TTC549 (cell line): ENCODE measurements around the gene MAP10.
"Not testable (repeated sequence)": the region's sequence is repeated elsewhere in the genome, so short reads cannot be mapped to it uniquely, and the experiment has no call there.

ENCODE experiments used
- FAIRE-seq: peaks from 2 replicates; lab custom pipeline; 2012; peaks lifted over from hg19 to GRCh38; lab: Jason Lieb, UNC

Gene MAP10, protein sequence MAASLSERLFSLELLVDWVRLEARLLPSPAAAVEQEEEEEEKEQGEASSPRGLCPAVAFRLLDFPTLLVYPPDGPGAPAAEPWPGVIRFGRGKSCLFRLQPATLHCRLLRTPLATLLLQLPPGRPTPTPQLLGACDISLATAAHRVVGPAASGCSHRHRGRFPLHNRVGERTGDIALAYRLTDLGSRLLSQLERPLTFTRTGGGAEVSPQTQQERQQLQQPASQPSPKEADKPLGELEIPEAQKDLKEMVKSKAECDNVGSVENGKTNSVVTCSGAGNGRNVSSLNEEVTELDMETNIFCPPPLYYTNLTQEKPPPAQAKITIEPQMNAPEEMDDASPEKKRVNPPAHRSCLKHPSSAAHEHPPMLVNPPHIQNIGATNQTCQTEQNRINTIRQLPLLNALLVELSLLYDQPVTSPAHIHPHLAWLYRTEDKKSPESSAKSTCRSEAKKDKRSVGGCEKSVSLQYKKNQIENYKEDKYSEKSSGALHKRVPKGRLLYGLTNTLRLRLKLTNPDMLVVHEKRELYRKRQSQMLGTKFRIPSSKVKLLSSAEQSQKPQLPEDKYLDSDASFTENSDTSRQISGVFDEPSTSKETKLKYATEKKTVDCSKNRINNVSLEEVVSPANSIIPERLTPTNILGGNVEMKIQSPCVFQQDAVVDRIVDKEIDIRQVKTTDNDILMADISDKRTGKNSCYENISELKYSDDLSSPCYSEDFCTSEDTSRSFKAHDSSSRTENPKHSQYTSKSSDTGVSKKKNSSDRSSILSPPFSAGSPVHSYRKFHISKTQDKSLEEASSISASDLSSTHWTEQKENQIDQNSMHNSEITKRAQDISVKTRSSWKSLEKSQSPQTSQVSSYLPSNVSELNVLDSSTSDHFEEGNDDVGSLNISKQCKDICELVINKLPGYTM

DNA sequence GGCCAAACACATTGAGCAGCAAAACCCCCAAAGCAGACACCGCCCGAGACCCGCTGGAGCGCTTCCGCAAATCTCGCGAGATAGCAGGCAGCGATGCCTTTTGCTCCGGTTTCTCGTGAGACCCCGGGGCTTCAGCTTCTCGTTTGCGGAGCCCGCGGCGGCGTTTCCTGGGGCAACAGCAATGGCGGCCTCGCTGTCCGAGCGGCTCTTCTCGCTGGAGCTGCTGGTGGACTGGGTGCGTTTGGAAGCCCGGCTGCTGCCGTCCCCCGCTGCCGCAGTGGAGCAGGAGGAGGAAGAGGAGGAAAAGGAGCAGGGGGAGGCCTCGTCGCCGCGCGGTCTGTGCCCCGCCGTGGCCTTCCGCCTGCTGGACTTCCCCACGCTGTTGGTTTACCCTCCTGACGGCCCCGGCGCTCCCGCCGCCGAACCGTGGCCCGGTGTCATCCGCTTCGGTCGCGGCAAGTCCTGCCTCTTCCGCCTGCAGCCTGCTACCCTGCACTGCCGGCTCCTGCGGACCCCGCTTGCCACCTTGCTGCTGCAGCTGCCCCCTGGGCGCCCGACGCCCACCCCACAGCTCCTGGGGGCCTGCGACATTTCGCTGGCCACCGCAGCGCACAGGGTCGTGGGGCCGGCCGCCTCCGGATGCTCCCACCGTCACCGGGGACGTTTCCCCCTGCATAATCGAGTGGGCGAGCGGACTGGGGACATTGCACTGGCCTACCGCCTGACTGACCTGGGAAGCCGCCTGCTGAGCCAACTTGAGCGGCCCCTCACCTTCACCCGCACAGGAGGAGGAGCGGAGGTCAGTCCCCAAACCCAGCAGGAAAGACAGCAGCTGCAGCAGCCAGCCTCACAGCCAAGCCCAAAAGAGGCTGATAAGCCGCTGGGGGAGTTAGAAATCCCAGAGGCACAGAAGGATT lies at the start of gene MAP10:
TSS of gene MAP10 (plus strand) at position 148 of the 917 bp plus-strand sequence. CDS start at position 182, 34 bp downstream.
- no peak for FAIRE-seq

DNA sequence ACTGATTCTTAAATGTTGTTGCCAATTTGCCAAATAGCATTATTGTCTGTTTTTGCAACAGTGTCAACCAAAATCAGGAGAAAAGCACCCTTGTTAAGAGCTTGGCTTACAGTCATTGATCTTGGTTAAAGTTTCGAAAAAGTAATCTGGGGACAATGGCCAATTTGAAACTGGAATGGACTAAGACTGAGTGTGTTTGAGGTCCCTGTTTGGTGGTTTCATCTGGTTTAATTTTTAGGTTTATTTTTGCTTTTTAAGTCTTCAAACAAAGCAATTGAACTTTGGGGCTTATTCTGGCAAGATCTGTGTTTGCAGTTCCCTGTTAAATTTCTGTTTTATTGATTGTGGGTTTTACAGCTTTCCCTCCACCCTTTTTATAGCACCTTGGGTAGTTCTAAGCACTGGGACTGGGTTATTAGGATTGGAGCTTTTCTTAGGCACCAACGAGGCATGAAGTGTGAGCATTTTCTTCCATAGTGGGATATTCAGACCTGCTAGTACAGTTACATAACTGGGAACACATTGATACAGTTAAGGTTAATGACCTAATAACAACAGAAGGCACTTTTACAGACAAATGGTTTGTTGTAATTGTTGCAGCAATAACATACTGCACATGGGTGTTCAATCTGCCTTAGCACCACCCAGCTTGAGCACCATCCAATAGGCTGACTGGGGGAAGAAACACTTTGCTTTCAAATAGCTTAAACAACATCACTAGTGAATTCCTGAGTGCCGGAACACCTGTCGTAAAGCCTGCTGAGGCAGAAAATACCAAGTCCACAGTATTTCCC lies 40.6 kb upstream of the MAP10 start:
- FAIRE-seq: no peak

DNA sequence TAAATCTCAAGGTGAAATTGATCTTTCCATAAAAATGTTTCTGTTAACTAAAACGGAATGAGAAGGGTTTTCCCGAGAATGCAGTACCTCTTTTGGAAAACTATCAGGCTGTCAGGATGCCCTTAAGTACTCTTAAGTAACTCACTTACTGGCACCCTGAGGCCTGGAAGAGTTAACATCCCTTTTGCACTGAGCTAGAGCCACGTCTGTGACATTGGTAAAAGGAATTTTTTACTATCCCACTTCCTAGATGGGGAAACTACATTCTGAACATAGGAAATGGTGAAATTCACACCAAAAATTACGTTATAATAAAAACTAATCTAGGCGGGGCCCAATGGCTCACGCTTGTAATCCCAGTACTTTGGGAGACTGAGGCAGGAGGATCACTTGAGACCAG lies 39.7 kb upstream of the MAP10 start:
- no peak for FAIRE-seq

DNA sequence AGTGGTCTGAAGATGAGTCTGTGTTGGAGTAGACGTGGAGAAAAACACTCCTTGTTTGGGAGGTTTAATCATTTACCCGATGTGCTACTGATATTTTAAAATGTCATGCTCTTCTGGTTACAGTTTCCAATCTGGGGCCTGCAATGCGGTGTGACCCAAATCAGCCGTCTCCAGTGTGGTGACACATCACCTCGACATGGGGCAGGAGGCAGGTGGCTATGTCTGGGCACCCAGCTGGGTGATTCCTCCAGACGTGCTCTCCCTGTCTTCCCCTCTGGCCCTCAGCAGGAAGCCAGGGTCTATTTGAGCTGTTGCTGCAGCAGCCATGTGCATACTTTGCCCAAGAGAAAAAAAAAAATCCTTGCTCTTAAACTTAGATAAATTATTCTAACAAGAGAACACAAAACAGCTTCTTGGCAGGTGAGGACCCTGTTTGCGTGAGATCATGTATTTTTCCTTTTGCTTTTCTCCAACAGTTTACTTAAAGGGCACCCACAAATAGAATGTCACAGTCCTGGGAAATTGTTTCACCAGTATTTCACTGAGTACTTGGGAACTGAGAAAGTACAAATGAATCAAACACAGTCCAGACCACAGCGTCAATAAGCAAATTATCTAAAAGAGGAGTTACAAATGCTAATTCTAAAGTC lies 38.9 kb upstream of the MAP10 start:
- no peak for FAIRE-seq

DNA sequence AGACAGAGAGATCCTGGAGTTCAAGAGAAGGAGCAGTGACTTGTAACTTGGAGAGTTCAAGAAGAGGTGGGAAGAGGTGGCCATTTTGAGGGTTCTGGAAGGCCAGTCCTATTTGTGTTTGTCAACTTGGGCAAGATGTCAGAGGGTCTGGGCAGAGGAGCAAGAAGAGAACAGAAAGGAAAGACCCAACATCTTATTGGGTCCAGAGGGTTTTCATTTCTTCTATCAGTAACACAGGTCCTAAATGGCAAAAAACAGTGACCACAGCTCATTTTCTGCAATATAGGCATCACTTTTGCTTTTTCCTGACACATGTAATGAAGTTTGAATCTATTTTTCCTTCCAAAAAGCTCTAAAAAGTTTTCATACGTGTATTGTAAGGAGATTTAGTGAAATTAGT lies 38.3 kb upstream of the MAP10 start:
- FAIRE-seq: no peak

DNA sequence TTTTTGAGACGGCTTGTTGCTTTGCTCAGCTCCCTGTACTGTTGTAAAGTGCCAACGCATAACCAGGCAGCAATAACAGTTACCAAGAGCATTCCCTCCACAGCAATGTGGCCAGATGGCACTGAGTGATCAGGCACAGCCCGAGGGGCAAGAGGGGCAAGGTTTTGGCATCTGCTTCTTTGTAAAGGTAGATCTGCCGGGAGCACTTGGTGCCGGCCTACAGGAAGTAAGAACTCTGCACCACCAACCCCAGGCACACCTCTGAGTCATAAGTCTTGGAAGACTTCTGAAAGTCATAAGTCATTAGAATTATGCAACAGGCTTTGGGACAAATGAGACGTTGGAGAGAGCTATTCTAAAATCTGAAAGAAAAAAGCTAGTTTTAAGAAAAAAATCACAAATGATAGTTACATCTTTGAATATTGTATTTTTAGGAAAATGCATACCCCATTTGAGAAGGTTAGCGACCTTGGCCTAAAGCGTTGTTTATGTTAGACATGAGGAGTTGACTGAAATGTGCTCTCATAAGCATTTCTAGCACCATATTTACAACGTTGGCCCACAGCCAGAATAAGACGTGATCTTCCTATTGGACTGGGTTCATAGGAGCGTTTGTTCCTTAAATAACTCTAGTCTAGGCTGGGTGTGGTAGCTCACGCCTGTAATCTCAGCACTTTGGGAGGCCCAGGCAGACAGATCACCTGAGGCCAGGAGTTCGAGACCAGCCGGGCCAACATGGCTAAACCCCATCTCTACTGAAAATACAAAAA lies 37.7 kb upstream of the MAP10 start:
- FAIRE-seq: no peak

DNA sequence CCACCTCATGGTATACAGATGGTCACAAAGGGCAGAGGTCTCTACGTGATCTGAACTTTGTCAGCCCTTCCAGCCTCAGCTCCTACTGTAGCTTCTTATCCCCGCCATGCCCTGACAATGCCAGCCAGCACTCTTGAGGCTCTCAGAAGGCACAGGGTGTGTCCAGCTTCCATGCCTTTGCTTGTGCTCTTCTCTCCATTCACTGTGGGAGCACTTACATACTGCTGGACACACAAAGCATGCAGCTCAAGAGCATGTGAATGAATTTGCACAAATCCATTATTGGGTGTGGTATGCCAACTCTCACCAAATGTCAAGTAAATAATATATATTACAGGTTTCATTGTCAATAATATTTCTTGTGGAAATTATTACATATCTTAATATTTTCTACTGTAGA lies 36.4 kb upstream of the MAP10 start:
- no peak for FAIRE-seq

DNA sequence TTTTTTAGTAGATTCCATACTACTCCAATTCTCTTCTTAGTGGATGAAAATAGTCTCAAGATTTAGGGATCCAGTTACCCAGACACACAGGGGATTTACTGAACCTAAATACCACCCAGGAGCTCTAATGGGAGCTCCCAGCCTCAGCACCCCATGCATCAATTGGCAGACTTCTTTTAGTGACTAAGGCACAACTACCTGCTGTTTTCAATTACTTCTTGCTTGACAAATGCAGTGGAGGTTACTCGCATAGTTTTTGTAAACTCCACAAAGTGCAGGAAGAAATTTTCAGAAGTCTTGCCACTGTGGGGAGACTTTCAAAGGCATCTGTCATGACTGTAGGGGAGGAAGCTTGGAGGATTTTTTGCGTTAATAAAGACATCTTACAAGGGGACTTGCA lies 35.5 kb upstream of the MAP10 start:
- FAIRE-seq: no peak

DNA sequence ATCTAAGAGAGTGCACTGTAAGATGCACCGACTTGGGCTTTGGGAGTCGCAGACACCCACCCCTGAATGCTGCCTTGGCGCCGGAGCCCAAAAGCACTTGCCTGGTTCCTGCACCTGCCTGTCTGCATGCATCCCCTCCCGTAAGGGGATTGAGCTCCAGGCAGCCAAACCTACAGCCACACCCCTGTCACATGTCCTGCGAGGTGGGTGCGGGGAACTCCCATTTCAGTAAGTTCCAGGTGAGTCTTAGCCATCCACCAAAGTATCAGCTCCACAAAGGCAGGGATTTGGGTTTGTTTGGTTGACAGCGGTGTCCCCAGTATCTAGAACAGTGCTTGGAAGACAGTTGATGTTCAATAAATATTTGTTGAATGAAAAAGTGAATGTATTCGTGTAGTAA lies 31.5 kb upstream of the MAP10 start:
- FAIRE-seq: no peak

DNA sequence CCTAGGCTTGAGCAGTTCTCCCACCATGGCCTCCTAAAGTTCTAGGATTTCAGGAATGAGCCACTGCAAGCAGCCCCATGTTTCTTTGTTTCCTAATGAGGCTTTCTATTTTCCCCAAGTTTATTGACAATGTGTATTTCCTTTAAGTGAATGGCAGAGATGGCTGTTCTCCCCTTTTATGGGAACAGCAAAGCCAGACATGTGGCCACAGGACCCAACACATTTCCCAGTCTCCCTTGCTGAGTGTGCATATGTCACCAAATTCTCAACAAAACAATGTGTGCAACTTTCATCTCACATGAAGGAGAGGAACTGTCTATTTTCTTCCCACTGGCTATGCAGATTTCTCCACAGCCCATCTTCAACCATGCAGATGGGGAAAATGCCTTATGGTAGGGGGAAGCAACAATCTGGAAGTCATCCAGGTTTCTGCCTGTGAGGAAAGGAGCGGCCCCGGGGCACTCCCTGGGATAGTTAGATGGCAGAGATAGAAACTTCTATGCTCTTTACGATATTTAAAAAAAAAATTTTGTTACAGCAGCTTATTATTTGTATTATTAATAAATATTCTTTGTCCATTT lies 28.6 kb upstream of the MAP10 start:
- no peak for FAIRE-seq

DNA sequence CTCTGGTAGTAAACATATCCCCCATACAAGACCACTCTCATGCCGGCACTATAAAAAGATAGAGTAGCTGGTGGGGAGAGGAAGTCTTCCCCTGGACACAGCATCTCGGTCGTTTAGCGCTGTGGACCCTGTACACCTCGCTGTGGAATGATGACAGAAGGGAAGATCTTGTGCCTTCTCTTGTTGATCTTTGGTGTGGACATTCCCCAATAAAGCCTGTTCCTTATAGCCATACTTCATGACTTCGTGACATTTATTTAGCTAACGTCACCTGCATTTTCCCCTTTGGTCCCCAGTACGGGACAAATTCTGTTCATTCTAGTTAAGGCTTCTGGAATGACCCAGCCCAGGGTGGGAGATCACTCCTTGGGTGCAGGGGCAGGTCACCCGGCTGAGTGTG lies 24.9 kb upstream of the MAP10 start:
- FAIRE-seq: no peak

DNA sequence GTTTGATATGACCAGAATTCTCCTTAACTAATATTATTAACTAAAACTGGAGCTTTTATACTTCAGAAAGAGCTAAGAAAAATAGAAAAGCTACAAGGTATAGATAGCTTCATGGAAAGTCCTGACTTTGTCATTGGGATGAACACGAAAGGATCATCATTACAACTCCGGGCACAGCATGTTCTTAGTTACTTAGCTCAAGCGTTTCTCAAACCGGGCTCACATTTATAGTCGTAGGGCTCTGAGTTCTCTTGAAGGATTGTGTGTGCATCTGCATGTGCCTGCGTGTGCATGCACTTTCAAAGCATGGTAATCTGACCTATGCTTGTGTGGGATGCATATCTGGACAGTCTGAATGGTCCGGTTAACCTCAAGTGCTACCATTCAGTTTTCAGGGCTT lies 20.4 kb upstream of the MAP10 start:
- FAIRE-seq: no peak

DNA sequence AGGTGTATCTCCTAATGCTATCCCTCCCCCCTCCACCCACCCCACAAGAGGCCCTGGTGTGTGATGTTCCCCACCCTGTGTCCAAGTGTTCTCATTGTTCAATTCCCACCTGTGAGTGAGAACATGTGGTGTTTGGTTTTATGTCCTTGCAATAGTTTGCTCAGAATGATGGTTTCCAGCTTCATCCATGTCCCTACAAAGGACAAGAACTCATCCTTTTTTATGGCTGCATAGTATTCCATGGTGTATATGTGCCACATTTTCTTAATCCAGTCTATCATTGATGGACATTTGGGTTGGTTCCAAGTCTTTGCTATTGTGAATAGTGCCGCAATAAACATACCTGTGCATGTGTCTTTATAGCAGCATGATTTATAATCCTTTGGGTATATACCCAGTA lies 19.6 kb upstream of the MAP10 start:
- FAIRE-seq: not testable (repeated sequence)

DNA sequence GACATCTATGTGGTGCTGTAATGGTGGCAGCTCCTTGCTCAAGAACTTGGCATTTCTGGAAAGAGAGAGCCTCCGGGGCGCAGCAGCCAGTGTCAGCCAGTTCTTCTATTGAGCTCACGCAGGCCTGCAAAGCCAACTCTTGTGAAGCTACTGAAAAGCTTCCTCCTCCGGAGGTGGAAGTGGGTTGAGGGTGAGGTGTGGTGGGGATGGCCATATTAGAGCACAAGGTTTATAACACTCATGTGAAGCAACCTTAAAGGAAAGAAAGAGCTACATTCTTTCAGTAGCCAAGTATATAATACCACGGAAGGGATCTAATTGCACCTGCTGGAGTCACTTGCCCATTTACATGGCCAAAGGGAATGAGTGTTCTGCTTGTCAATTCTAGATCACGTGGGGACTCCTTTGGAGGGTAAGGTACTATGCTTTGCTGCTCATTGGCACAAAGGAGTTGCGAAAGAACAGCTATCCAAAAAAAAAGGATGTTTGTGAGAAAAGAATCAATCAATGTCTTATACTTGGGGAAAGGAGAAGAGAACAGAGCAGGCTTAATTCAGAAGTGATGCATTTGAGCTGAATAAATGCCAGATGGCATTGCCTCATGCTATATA lies 18.3 kb upstream of the MAP10 start:
- FAIRE-seq: no peak

DNA sequence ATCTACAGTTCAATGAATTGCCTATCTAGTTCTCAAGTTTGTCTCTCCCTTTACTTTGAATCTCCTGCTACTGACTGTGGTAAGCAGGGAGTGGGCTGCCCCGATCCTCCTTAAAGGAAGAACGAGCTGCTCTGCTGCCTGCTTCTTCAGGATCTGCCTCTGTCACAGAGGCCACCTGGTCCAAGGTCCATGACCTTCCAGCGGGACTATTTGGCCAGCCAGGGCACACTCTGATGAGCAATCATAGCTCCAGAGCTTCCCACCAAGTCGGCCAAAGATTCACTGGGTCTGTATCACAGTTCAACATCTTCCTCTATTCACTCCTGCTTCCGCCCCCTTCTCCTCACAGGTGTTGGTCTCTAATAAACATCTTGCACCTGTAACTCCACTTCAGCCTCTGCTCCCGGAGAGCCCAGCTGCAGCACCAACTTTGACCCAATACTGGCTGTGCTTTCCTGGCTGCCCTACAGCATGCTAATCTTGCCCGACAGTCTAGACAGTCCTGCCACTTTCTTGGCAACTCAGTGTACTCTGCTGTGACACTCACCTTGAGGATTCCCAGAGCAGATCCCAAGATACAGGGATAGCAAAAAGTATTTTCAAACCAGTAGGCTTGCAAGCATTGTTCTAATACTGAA lies 16.9 kb upstream of the MAP10 start:
- FAIRE-seq: no peak

DNA sequence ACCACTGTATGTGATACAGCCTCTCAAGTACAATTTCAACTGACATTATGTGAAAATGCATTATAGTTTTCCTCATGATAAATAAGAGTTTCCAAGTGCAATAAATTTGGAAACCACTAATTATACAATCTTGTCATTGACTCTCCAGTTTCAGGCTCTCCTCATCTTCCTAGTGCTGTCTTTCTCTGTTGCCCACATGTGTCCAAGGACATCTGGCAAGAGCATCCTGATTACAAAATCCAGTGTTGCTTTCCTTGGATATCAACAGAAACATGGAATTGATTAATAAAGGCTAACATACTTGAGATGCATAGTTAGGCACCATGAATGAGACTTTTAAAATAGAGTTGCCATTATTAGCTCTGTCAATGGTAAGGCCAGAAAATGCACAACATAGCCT lies 15.6 kb upstream of the MAP10 start:
- no peak for FAIRE-seq

DNA sequence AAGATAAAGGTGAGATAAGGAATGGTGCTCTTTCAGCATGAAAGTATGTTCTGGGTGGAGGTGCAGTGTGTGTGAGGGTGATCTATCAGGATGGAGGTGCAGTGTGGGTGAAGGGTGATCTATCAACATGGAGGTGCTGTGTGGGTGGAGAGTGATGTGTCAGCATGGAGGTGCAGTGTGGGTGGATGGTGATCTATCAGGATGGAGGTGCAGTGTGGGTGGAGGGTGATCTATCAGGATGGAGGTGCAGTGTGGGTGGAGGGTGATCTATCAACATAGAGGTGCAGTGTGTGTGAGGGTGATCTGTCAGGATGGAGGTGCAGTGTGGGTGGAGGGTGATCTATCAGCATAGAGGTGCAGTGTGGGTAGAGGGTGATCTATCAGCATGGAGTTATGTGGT lies 12.3 kb upstream of the MAP10 start:
- FAIRE-seq: no peak

DNA sequence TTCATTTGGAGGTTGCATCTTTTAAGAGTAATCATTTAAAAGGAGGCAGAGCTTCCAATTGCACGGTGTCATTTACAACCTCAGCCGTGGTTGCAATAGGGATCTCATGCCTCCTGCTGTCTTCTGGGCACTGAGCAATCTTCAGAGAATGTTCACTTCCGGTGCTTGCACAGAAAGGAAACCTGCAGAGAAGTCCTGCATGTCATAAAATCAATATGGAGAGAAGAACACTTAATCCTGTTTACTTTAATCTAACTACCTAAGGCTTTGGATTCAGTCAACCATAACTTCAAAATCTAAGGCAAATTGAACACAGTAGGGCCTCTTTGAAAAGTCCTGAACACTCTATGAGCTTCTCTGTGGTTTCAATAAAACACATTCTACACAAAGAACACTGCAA lies 11.3 kb upstream of the MAP10 start:
- FAIRE-seq: no peak

DNA sequence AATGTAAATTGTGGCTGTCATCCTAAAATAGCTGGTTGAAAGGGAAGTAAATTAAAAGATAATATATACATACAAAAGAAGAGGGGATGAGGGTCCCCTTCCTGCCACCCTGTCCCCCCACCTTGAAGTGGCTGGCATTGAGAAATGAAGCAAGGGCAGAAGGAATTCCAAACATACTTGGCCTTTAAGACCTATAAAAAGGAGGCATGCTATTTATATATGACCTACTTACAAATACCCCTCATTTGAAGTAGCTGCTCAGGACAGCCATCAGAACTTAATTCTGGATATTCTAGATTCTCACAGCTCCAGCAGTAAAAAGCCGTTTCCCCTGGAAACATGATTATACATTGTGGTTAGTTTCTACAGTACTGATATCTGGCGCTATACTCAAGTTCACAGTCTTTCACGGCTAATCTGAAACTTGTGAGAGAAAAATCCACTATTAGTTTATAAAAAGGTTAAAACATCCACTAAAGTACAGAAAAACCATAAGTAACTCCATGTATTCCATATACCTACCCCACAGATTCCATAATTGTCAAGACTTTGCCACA lies 9.6 kb upstream of the MAP10 start:
- FAIRE-seq: no peak
